ENCODE measurements around the gene TASOR.

TASOR gene

DNA sequence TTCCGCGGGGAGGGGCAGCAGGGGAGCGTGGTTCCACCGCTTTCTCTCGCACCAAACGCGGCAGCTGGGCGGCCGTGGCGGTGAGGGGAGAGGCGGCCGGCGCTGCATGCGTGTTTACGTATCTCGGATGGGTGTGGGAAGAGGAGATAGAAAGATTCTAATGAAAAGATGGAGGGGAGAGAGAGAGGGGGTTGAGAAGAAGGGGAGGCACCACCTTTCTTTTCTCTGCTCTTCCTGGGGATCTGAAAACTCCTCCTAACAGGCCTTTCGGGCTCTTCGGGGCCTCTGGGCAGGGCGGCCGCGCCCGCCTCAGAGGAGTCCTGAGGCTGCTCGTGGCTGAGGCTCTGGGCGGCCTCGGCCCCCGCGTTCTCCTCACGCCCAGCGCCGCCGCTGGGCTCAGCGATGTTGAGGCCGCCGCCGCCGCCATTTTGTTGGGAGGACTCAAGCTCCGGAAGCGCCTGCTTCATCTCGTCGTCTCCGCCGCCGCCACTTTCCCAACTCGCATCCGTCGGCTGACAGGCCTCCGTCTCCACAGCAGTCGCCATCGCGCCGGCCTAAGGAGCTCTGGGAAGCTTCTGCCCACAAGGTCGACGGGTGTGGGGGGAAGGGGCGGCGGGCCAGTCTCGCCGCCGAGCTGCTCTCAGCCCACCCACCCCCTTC is 473 bp downstream of the TASOR start (continued):
- TF ChIP-seq, protein P1, sequence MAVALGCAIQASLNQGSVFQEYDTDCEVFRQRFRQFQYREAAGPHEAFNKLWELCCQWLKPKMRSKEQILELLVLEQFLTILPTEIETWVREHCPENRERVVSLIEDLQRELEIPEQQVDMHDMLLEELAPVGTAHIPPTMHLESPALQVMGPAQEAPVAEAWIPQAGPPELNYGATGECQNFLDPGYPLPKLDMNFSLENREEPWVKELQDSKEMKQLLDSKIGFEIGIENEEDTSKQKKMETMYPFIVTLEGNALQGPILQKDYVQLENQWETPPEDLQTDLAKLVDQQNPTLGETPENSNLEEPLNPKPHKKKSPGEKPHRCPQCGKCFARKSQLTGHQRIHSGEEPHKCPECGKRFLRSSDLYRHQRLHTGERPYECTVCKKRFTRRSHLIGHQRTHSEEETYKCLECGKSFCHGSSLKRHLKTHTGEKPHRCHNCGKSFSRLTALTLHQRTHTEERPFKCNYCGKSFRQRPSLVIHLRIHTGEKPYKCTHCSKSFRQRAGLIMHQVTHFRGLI (tag by site-specific recombination; IDR thresholded peaks at IDR 0.05), result 0 out of 2 replicates have a peak, but pooled peaks have one; percentile 36
- TF ChIP-seq ZSCAN30 (tag by site-specific recombination; IDR thresholded peaks at IDR 0.05) (peak; percentile 35; the same call in 1 of the 2 replicates), ZNF416 (tag by site-specific recombination; IDR thresholded peaks at IDR 0.05) (no peak), ZNF155 (tag by site-specific recombination; IDR thresholded peaks at IDR 0.05) (no peak), KLF7 (tag by site-specific recombination; IDR thresholded peaks at IDR 0.05; ENCODE audit: borderline replicate concordance) (no peak), ZNF341 (tag by site-specific recombination; IDR thresholded peaks at IDR 0.05; ENCODE audit: low read depth) (peak; percentile 45; the same call in 1 of the 2 replicates), GLIS1 (tag by site-specific recombination; IDR thresholded peaks at IDR 0.05) (no peak), ZNF211 (tag by site-specific recombination; IDR thresholded peaks at IDR 0.05; ENCODE audit: low read depth) (no peak), GLIS2 (tag by site-specific recombination; IDR thresholded peaks at IDR 0.05) (no peak), ZBTB7A (tag by site-specific recombination; IDR thresholded peaks at IDR 0.05; ENCODE audit: low read depth) (no peak), ZNF560 (tag by site-specific recombination; IDR thresholded peaks at IDR 0.05; ENCODE audit: borderline replicate concordance) (no peak), YY2 (tag by site-specific recombination; IDR thresholded peaks at IDR 0.05) (peak; percentile 74), ZNF624 (tag by site-specific recombination; IDR thresholded peaks at IDR 0.05) (no peak), ZBTB8A (tag by site-specific recombination; IDR thresholded peaks at IDR 0.05) (no peak), ZNF112 (tag by site-specific recombination; IDR thresholded peaks at IDR 0.05) (no peak), SCRT1 (tag by site-specific recombination; IDR thresholded peaks at IDR 0.05; ENCODE audit: borderline replicate concordance) (no peak), ZNF10 (tag by site-specific recombination; IDR thresholded peaks at IDR 0.05) (no peak), ZNF404 (tag by site-specific recombination; IDR thresholded peaks at IDR 0.05) (no peak), ZNF558 (tag by site-specific recombination; IDR thresholded peaks at IDR 0.05) (no peak)
- TF ChIP-seq, protein P2, sequence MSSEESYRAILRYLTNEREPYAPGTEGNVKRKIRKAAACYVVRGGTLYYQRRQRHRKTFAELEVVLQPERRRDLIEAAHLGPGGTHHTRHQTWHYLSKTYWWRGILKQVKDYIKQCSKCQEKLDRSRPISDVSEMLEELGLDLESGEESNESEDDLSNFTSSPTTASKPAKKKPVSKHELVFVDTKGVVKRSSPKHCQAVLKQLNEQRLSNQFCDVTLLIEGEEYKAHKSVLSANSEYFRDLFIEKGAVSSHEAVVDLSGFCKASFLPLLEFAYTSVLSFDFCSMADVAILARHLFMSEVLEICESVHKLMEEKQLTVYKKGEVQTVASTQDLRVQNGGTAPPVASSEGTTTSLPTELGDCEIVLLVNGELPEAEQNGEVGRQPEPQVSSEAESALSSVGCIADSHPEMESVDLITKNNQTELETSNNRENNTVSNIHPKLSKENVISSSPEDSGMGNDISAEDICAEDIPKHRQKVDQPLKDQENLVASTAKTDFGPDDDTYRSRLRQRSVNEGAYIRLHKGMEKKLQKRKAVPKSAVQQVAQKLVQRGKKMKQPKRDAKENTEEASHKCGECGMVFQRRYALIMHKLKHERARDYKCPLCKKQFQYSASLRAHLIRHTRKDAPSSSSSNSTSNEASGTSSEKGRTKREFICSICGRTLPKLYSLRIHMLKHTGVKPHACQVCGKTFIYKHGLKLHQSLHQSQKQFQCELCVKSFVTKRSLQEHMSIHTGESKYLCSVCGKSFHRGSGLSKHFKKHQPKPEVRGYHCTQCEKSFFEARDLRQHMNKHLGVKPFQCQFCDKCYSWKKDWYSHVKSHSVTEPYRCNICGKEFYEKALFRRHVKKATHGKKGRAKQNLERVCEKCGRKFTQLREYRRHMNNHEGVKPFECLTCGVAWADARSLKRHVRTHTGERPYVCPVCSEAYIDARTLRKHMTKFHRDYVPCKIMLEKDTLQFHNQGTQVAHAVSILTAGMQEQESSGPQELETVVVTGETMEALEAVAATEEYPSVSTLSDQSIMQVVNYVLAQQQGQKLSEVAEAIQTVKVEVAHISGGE (tag by site-specific recombination; conservative IDR thresholded peaks at IDR 0.05; ENCODE audit: low read depth), result peak; percentile 34; the same call in 1 of the 2 replicates
- TF ChIP-seq, protein P3, sequence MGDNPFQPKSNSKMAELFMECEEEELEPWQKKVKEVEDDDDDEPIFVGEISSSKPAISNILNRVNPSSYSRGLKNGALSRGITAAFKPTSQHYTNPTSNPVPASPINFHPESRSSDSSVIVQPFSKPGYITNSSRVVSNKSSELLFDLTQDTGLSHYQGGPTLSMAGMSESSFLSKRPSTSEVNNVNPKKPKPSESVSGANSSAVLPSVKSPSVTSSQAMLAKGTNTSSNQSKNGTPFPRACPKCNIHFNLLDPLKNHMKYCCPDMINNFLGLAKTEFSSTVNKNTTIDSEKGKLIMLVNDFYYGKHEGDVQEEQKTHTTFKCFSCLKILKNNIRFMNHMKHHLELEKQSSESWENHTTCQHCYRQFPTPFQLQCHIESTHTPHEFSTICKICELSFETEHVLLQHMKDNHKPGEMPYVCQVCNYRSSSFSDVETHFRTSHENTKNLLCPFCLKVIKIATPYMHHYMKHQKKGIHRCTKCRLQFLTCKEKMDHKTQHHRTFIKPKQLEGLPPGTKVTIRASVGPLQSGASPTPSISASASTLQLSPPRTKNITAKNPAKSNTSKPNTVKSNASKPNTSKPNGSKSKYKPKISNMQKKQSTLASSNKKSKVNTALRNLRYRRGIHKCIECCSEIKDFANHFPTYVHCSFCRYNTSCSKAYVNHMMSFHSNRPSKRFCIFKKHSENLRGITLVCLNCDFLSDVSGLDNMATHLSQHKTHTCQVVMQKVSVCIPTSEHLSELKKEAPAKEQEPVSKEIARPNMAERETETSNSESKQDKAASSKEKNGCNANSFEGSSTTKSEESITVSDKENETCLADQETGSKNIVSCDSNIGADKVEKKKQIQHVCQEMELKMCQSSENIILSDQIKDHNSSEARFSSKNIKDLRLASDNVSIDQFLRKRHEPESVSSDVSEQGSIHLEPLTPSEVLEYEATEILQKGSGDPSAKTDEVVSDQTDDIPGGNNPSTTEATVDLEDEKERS (tag by site-specific recombination; IDR thresholded peaks at IDR 0.05), result 0 out of 2 replicates have a peak, but pooled peaks have one; percentile 8
- TF ChIP-seq, protein P4, sequence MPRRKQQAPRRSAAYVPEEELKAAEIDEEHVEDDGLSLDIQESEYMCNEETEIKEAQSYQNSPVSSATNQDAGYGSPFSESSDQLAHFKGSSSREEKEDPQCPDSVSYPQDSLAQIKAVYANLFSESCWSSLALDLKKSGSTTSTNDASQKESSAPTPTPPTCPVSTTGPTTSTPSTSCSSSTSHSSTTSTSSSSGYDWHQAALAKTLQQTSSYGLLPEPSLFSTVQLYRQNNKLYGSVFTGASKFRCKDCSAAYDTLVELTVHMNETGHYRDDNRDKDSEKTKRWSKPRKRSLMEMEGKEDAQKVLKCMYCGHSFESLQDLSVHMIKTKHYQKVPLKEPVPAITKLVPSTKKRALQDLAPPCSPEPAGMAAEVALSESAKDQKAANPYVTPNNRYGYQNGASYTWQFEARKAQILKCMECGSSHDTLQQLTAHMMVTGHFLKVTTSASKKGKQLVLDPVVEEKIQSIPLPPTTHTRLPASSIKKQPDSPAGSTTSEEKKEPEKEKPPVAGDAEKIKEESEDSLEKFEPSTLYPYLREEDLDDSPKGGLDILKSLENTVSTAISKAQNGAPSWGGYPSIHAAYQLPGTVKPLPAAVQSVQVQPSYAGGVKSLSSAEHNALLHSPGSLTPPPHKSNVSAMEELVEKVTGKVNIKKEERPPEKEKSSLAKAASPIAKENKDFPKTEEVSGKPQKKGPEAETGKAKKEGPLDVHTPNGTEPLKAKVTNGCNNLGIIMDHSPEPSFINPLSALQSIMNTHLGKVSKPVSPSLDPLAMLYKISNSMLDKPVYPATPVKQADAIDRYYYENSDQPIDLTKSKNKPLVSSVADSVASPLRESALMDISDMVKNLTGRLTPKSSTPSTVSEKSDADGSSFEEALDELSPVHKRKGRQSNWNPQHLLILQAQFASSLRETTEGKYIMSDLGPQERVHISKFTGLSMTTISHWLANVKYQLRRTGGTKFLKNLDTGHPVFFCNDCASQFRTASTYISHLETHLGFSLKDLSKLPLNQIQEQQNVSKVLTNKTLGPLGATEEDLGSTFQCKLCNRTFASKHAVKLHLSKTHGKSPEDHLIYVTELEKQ (tag by site-specific recombination; IDR thresholded peaks at IDR 0.05; ENCODE audit: borderline replicate concordance), result 0 out of 2 replicates have a peak, but pooled peaks have one; percentile 13
- TF ChIP-seq, protein P5, sequence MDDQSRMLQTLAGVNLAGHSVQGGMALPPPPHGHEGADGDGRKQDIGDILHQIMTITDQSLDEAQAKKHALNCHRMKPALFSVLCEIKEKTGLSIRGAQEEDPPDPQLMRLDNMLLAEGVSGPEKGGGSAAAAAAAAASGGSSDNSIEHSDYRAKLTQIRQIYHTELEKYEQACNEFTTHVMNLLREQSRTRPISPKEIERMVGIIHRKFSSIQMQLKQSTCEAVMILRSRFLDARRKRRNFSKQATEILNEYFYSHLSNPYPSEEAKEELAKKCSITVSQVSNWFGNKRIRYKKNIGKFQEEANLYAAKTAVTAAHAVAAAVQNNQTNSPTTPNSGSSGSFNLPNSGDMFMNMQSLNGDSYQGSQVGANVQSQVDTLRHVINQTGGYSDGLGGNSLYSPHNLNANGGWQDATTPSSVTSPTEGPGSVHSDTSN (CRISPR knock-in tag; IDR thresholded peaks at IDR 0.05), result peak; percentile 44; the same call in 1 of the 2 replicates
- TF ChIP-seq, protein P6, sequence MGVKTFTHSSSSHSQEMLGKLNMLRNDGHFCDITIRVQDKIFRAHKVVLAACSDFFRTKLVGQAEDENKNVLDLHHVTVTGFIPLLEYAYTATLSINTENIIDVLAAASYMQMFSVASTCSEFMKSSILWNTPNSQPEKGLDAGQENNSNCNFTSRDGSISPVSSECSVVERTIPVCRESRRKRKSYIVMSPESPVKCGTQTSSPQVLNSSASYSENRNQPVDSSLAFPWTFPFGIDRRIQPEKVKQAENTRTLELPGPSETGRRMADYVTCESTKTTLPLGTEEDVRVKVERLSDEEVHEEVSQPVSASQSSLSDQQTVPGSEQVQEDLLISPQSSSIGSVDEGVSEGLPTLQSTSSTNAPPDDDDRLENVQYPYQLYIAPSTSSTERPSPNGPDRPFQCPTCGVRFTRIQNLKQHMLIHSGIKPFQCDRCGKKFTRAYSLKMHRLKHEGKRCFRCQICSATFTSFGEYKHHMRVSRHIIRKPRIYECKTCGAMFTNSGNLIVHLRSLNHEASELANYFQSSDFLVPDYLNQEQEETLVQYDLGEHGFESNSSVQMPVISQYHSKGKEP (tag by site-specific recombination; IDR thresholded peaks at IDR 0.05), result no peak

Data from HEK293 (cell line).